Thoracic aorta (tissue), 2 donors: ENCODE data around the gene SH3TC1. TPM values are rescaled to one million over a fixed set of nuclear protein-coding genes. Genes with fewer than 3 reads are reported as not detected.

ENCODE experiments used
- ATAC-seq: fragments of 150-250 bp; one replicate; pipeline ENCODE4 v1.8.0; 2017; ENCODE audit warnings: low read depth; ENCODE audit not compliant: insufficient number of reproducible peaks, low FRiP score
- DNase-seq: peaks from one replicate; pipeline ENCODE4 v3.0.0-alpha.2; 2020; ENCODE audit warnings: low spot score
- H3K27ac ChIP-seq, 2 donors: fragments of 200-600 bp; sonication (generic); 1 replicate in 1 of 2; 2 replicates in 1 of 2; pipeline ENCODE4 v1.5.1; 2016; ENCODE audit warnings: mild to moderate bottlenecking in 2 of 2, moderate library complexity in 2 of 2
- H3K27me3 ChIP-seq: fragments of 200-600 bp; sonication (generic); replicated peaks from 2 replicates; pipeline ENCODE4 v1.6.0; 2016; ENCODE audit warnings: mild to moderate bottlenecking; ENCODE audit not compliant: insufficient read depth
- H3K36me3 ChIP-seq: fragments of 200-600 bp; sonication (generic); one replicate; pipeline ENCODE4 v1.5.1; 2016
- H3K4me1 ChIP-seq, 2 donors: fragments of 200-600 bp; sonication (generic); 1 replicate in 1 of 2; 2 replicates in 1 of 2; pipeline versions ENCODE4 v1.5.1 to v1.6.0; 2016; ENCODE audit warnings: low read depth in 2 of 2, mild to moderate bottlenecking in 1 of 2; ENCODE audit not compliant: control insufficient read depth in 1 of 2
- H3K4me3 ChIP-seq: fragments of 200-600 bp; sonication (generic); 2 replicates; pipeline ENCODE4 v1.5.1; 2016; ENCODE audit warnings: mild to moderate bottlenecking
- H3K9me3 ChIP-seq: fragments of 200-600 bp; sonication (generic); 2 replicates; pipeline ENCODE4 v1.5.1; 2016
- total RNA-seq, 2 donors: library from RNA; depleted of rRNA; stranded (reverse); fragments of >200 nt; gene quantifications; one replicate each; pipeline versions ENCODE4 v1.1.0 to v1.2.3, GENCODE V29; 2016
- TF ChIP-seq, protein P1 (sequence below): fragments of 200-600 bp; sonication (generic); IDR thresholded peaks from one replicate; pipeline ENCODE4 v1.5.1; 2019; ENCODE audit warnings: antibody characterized with exemption

Gene SH3TC1
- total RNA-seq, 2 donors from 2014 or later, result 63.2 to 68.6 TPM

GRCh38 chr4:8167815-8168214, 31.3 kb upstream of the SH3TC1 start:
- Histone ChIP-seq H3K27me3 (no peaks in the 10 kb centered on the region), H3K36me3 (no peaks in the 10 kb centered on the region), H3K9me3 (peaks cover 4% of the 10 kb centered on the region), H3K4me1 (no peaks in the 10 kb centered on the region), H3K4me3 (no peak overlapping the region), H3K27ac (no peak overlapping the region)
- TF ChIP-seq, protein P1, sequence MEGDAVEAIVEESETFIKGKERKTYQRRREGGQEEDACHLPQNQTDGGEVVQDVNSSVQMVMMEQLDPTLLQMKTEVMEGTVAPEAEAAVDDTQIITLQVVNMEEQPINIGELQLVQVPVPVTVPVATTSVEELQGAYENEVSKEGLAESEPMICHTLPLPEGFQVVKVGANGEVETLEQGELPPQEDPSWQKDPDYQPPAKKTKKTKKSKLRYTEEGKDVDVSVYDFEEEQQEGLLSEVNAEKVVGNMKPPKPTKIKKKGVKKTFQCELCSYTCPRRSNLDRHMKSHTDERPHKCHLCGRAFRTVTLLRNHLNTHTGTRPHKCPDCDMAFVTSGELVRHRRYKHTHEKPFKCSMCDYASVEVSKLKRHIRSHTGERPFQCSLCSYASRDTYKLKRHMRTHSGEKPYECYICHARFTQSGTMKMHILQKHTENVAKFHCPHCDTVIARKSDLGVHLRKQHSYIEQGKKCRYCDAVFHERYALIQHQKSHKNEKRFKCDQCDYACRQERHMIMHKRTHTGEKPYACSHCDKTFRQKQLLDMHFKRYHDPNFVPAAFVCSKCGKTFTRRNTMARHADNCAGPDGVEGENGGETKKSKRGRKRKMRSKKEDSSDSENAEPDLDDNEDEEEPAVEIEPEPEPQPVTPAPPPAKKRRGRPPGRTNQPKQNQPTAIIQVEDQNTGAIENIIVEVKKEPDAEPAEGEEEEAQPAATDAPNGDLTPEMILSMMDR, result no peak
- DNase-seq, result no peak
- no peak for ATAC-seq

DNA sequence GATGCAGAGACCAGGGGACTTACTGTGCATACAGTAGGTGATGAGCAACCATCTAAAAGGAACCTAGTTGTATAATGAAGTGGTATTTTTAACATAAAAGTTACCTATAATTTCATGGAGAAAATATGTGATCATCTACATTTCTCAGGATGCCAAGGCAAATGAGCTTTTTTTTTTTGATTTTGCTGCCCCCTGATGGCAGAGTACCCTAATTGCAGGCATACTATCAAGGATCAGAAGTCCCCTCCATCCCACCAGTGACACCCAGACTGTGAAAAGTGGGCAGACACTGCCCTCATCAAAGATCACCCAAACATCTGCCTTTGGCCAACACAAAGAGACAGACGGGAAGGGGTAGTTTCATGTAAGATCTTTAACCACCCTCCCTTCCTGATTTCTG, 30.9 kb upstream of the SH3TC1 start:
- H3K27ac ChIP-seq, result no peak overlapping the region
- ATAC-seq (no peak), DNase-seq (no peak)
- H3K9me3 ChIP-seq, result peaks cover 4% of the 10 kb centered on the region
- H3K4me1 ChIP-seq, result no peaks in the 10 kb centered on the region
- TF ChIP-seq, protein P1, result no peak
- H3K36me3 ChIP-seq, result no peaks in the 10 kb centered on the region
- no peak overlapping the region for H3K4me3 ChIP-seq
- no peaks in the 10 kb centered on the region for H3K27me3 ChIP-seq

DNA sequence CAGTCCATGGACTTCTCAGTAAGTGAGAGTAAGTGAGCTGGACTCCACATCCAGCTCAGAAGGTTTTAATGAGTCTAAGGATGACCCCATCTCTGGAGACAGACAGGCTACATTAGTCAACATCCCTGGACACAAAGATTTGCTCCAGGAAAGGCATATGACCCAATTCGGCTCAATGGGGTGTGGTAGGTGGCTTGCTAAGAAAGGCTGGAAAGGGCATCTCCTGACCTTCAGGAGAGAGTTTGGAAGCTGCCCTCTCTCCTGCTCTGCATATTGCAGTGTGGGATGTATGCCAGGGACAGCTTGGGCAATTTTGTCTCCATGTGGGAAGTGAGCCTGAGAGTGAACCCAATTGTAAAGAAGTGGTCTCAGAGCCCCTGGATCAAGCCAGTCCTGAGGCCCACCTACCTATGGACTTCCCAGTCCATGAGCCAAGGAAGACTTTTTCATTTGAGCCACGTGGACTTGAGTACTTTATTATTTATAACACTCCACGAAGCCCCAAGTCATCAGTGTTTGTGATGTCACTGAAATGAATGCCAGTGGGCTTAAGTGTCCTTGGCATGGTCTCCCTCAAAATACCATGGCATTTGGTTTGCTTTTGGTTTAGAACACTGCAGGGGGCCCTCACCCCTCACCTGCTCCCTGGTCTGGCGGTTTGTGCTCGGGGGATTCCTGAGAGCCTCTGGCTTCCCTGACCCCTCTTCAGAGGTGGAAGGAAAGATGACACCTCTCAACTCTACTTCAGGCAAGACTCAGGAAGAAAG, 30.1 kb upstream of the SH3TC1 start:
- ATAC-seq, result no peak
- no peaks in the 10 kb centered on the region for H3K27me3 ChIP-seq
- DNase-seq, result no peak

DNA sequence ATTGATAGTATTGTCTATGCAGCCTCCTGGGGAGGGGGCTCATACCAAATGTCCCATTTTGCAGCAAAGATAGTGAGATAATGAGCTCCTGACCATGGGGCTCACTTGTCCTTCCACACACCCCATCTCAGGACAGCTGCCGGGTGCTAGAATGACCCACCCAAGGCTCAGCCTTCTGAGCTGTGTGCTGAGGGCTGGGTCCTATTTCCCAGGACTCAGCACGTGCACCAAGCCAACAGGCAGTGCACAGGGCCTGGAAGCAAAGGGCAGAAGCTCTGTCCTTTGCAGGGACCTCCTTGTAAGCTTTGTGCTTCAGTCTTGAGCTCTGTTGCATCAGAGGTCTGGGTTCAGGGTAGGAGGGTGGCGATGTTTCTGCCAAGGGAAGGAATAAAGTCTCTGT, 29.3 kb upstream of the SH3TC1 start:
- DNase-seq (no peak), ATAC-seq (no peak)
- peaks cover 4% of the 10 kb centered on the region for H3K9me3 ChIP-seq
- TF ChIP-seq, protein P1, result no peak
- H3K4me3 ChIP-seq, result no peak overlapping the region
- no peaks in the 10 kb centered on the region for H3K36me3 ChIP-seq
- H3K27ac ChIP-seq, result no peak overlapping the region
- no peaks in the 10 kb centered on the region for H3K27me3 ChIP-seq
- no peaks in the 10 kb centered on the region for H3K4me1 ChIP-seq

More for the DNA sequence above, 30.1 kb upstream of the SH3TC1 start:
- TF ChIP-seq, protein P1, result no peak
- H3K9me3 ChIP-seq, result peaks cover 4% of the 10 kb centered on the region
- H3K27ac ChIP-seq, result no peak overlapping the region
- H3K36me3 ChIP-seq, result no peaks in the 10 kb centered on the region
- H3K4me1 ChIP-seq, result no peaks in the 10 kb centered on the region
- no peak overlapping the region for H3K4me3 ChIP-seq

GRCh38 chr4:8170341-8170740, 28.7 kb upstream of the SH3TC1 start:
- ATAC-seq (no peak), DNase-seq (no peak)
- H3K36me3 ChIP-seq, result no peaks in the 10 kb centered on the region
- H3K4me1 ChIP-seq, result no peaks in the 10 kb centered on the region
- TF ChIP-seq, protein P1, result no peak
- no peaks in the 10 kb centered on the region for H3K27me3 ChIP-seq
- no peak overlapping the region for H3K27ac ChIP-seq
- no peak overlapping the region for H3K4me3 ChIP-seq
- H3K9me3 ChIP-seq, result peaks cover 4% of the 10 kb centered on the region
